CD14-positive monocyte (primary cell): Measurements from ENCODE around the gene LSMEM2. TPM values are rescaled to one million over a fixed set of nuclear protein-coding genes. Genes with fewer than 3 reads are reported as not detected.

Experiments
- DNase-seq, 3 donors: peaks; one replicate each; pipeline ENCODE4 v3.0.0-alpha.2; 2011 to 2022
- H2AFZ ChIP-seq: 2 replicates; pipeline ENCODE4 v1.6.0; 2012; ENCODE audit warnings: mild to moderate bottlenecking, low read depth, low read length, inconsistent platforms; ENCODE audit not compliant: insufficient read depth, poor library complexity, severe bottlenecking
- H3K27ac ChIP-seq, 2 donors: 1 replicate in 1 of 2; 2 replicates in 1 of 2; pipeline ENCODE4 v1.5.1; 2012 to 2013; ENCODE audit warnings: low read length in 2 of 2, control low read depth in 1 of 2, inconsistent platforms in 1 of 2, low read depth in 1 of 2, mild to moderate bottlenecking in 1 of 2
- H3K27me3 ChIP-seq, 2 donors: one replicate each; pipeline versions ENCODE4 v1.6.0 to v1.6.1; 2011 to 2013; ENCODE audit warnings: low read length in 2 of 2; ENCODE audit not compliant: control insufficient read depth in 2 of 2, insufficient read depth in 2 of 2
- H3K36me3 ChIP-seq, 2 donors: replicated peaks in 1 of 2; 1 replicate in 1 of 2; 2 replicates in 1 of 2; pipeline versions ENCODE4 v1.5.1 to v1.6.1; 2012 to 2013; ENCODE audit warnings: low read length in 2 of 2, control low read depth in 1 of 2, inconsistent platforms in 1 of 2, mild to moderate bottlenecking in 1 of 2; ENCODE audit not compliant: insufficient read depth in 2 of 2, control insufficient read depth in 1 of 2
- H3K4me1 ChIP-seq, 2 donors: 1 replicate in 1 of 2; 2 replicates in 1 of 2; pipeline versions ENCODE4 v1.5.1 to v1.6.1; 2012 to 2013; ENCODE audit warnings: low read length in 2 of 2, control low read depth in 1 of 2, inconsistent platforms in 1 of 2, mild to moderate bottlenecking in 1 of 2, moderate library complexity in 1 of 2; ENCODE audit not compliant: insufficient read depth in 2 of 2, control insufficient read depth in 1 of 2
- H3K4me2 ChIP-seq: replicated peaks from 2 replicates; pipeline ENCODE3; 2012; ENCODE audit warnings: low read length, moderate library complexity, mild to moderate bottlenecking; ENCODE audit not compliant: poor library complexity, severe bottlenecking; ENCODE audit errors: extremely low read depth
- H3K4me3 ChIP-seq, 3 experiments: fragments of 200-600 bp in 1 of 3; sonication (generic) in 1 of 3; replicated peaks in 1 of 3; 1 replicate in 2 of 3; 2 replicates in 1 of 3; pipeline ENCODE4 v1.5.1; 2011 to 2013; ENCODE audit warnings: low read length in 3 of 3, mild to moderate bottlenecking in 3 of 3, control low read depth in 2 of 3, low read depth in 2 of 3, inconsistent platforms in 1 of 3, moderate library complexity in 1 of 3
- H3K79me2 ChIP-seq: 2 replicates; pipeline ENCODE4 v1.6.0; 2012; ENCODE audit warnings: mild to moderate bottlenecking, control low read depth, inconsistent platforms, low read length, moderate library complexity; ENCODE audit not compliant: insufficient read depth
- H3K9ac ChIP-seq: 2 replicates; pipeline ENCODE4 v1.6.0; 2017; ENCODE audit warnings: low read length, mild to moderate bottlenecking; ENCODE audit not compliant: insufficient read depth, poor library complexity, severe bottlenecking
- H3K9me3 ChIP-seq, 2 donors: replicated peaks in 1 of 2; 1 replicate in 1 of 2; 2 replicates in 1 of 2; pipeline versions ENCODE4 v1.5.1 to v1.6.1; 2012 to 2013; ENCODE audit warnings: low read length in 2 of 2, control low read depth in 1 of 2; ENCODE audit not compliant: control insufficient read depth in 1 of 2, insufficient read depth in 1 of 2
- H4K20me1 ChIP-seq: 2 replicates; pipeline ENCODE4 v1.6.0; 2012; ENCODE audit warnings: mild to moderate bottlenecking, low read length, control low read depth, moderate library complexity; ENCODE audit not compliant: insufficient read depth
- H3K27ac Mint-ChIP-seq, 7 donors: one replicate each; pipeline ENCODE4 v1.8.0; 2020; ENCODE audit warnings: mild to moderate bottlenecking in 7 of 7, mixed read lengths in 7 of 7, moderate library complexity in 6 of 7, inconsistent platforms in 2 of 7
- H3K27me3 Mint-ChIP-seq, 3 donors: one replicate each; pipeline ENCODE4 v1.8.0; 2021 to 2022; ENCODE audit warnings: low read depth in 3 of 3, mild to moderate bottlenecking in 3 of 3, mixed read lengths in 3 of 3, moderate library complexity in 3 of 3, inconsistent platforms in 1 of 3
- H3K36me3 Mint-ChIP-seq, 2 donors: one replicate each; pipeline ENCODE4 v1.8.0; 2020; ENCODE audit warnings: mixed read lengths in 2 of 2, inconsistent platforms in 1 of 2, mild to moderate bottlenecking in 1 of 2
- H3K4me1 Mint-ChIP-seq: one replicate; pipeline ENCODE4 v1.8.0; 2020; ENCODE audit warnings: mild to moderate bottlenecking, mixed read lengths
- H3K4me3 Mint-ChIP-seq, 2 donors: one replicate each; pipeline ENCODE4 v1.8.0; 2020; ENCODE audit warnings: mild to moderate bottlenecking in 2 of 2, mixed read lengths in 2 of 2, moderate library complexity in 1 of 2
- H3K9me3 Mint-ChIP-seq, 7 donors: one replicate each; pipeline ENCODE4 v1.8.0; 2020 to 2022; ENCODE audit warnings: mixed read lengths in 7 of 7, mild to moderate bottlenecking in 6 of 7, moderate library complexity in 6 of 7, inconsistent platforms in 2 of 7
- CTCF ChIP-seq: fragments of 200-600 bp; IDR thresholded peaks from one replicate; pipeline ENCODE4 v1.8.0; 2022; ENCODE audit warnings: antibody characterized with exemption, mild to moderate bottlenecking
- WGBS: methylation state at CpG from one replicate; pipeline ENCODE4 v1.1.5; 2013; ENCODE audit warnings: missing lambda C conversion rate; ENCODE audit not compliant: insufficient coverage; 5-methylcytosine and 5-hydroxymethylcytosine counted together
- intact Hi-C, 2 donors: fragments of 100-400 bp; cut with micrococcal nuclease; formaldehyde crosslinking; loops; one replicate each; pipeline versions ENCODE4 v1.15.0 to v1.15.1; 2023
- polyA plus RNA-seq, 3 donors: library from polyadenylated mRNA; depleted of rRNA in 1 of 3; unstranded in 2 of 3; stranded (reverse) in 1 of 3; fragments of 300-500 nt in 2 of 3; fragments of >200 nt in 1 of 3; fragmentation: Illumina TruSeq in 2 of 3; gene quantifications; 1 replicate in 2 of 3; 2 replicates in 1 of 3; pipeline ENCODE4 v1.2.3, GENCODE V29; 2012 to 2021

LSMEM2 gene
- polyA plus RNA-seq, 3 donors, result not detected

- peaks cover under 1% of the 10 kb centered on the region for H4K20me1 ChIP-seq
- H3K27ac ChIP-seq, result peak overlapping the region in 1 of 2 donors; percentile 20
- H3K36me3 ChIP-seq, result no peaks in the 10 kb centered on the region
- Mint-ChIP-seq H3K9me3 (peaks cover 0 to 18% (median 13%) of the 10 kb centered on the region in 7 donors), H3K27ac (peak overlapping the region in 4 of 7 donors; percentile 43 to 86 (median 77)), H3K4me1 (peaks cover 26% of the 10 kb centered on the region), H3K4me3 (peak overlapping the region; percentile 82 to 93), H3K27me3 (peaks cover 51 to 66% (median 64%) of the 10 kb centered on the region in 3 donors), H3K36me3 (peaks cover 6 to 8% of the 10 kb centered on the region in 2 donors)
- H3K79me2 ChIP-seq, result no peaks in the 10 kb centered on the region
- H3K27me3 ChIP-seq, result peaks cover 24 to 47% of the 10 kb centered on the region in 2 donors
- peak overlapping the region; percentile 79 for H2AFZ ChIP-seq
- H3K4me2 ChIP-seq, result peak overlapping the region; percentile 82
- peak; percentile 96 for TF ChIP-seq CTCF
- intact Hi-C loops, result loop anchor here (1.0 to 5.0 kb wide), 5 partner anchors 46 to 152 kb away; no protein-coding TSS in a partner anchor
- 4% methylated on average over 54 of the region's 61 CpGs for WGBS
- H3K9ac ChIP-seq, result peak overlapping the region; percentile 54
- peaks cover 3 to 11% of the 10 kb centered on the region in 2 donors for H3K9me3 ChIP-seq
- peak overlapping the region; percentile 16 to 72 (median 32) for H3K4me3 ChIP-seq
- peak; percentile 81 to 87 (median 85) for DNase-seq
- H3K4me1 ChIP-seq, result peaks cover 16 to 34% of the 10 kb centered on the region in 2 donors
These were observed 5.8 kb upstream of the LSMEM2 start for GRCh38 chr3:50272911-50273688.

GRCh38 chr3:50273689-50274065 is 5.2 kb upstream of the LSMEM2 start:
- peak overlapping the region; percentile 82 for H3K4me2 ChIP-seq
- no peak for TF ChIP-seq CTCF
- H3K9me3 Mint-ChIP-seq, result peaks cover 0 to 18% (median 13%) of the 10 kb centered on the region in 7 donors

More at GRCh38 chr3:50273689-50274065, 5.2 kb upstream of the LSMEM2 start:
- Histone ChIP-seq H3K4me1 (peaks cover 16 to 34% of the 10 kb centered on the region in 2 donors), H3K4me3 (peak overlapping the region in 1 of 3 experiments; percentile 72), H3K79me2 (no peaks in the 10 kb centered on the region), H2AFZ (peak overlapping the region; percentile 79), H3K9me3 (peaks cover 3 to 11% of the 10 kb centered on the region in 2 donors), H3K9ac (peak overlapping the region; percentile 54), H3K36me3 (no peaks in the 10 kb centered on the region), H3K27me3 (peaks cover 24 to 50% of the 10 kb centered on the region in 2 donors), H4K20me1 (no peaks in the 10 kb centered on the region), H3K27ac (no peak overlapping the region)
- Mint-ChIP-seq H3K27me3 (peaks cover 47 to 64% (median 60%) of the 10 kb centered on the region in 3 donors), H3K36me3 (peaks cover 6 to 8% of the 10 kb centered on the region in 2 donors), H3K4me1 (peaks cover 26% of the 10 kb centered on the region), H3K27ac (no peak overlapping the region), H3K4me3 (peak overlapping the region in 1 of 2 donors; percentile 84)
- WGBS, result 31% methylated on average over 28 of the region's 31 CpGs
- intact Hi-C loops, result loop anchor here (1.0 to 5.0 kb wide), 5 partner anchors 46 to 153 kb away; no protein-coding TSS in a partner anchor
- no peak for DNase-seq
